GM10266 (cell line): ENCODE measurements around the gene ZNF148.

Experiments
- DNase-seq: peaks from one replicate; pipeline ENCODE4 v3.0.0; 2012; ENCODE audit errors: extremely low spot score
- TF ChIP-seq, protein P1 (sequence below): IDR thresholded peaks from 2 replicates; pipeline ENCODE4 v1.5.1; 2012; ENCODE audit warnings: mild to moderate bottlenecking, low read depth; ENCODE audit not compliant: control insufficient read depth, insufficient read depth; ENCODE audit errors: missing control alignments

ZNF148 gene

GRCh38 chr3:125332504-125332903 is 42.6 kb downstream of the ZNF148 start:
- DNase-seq, result no peak
- TF ChIP-seq, protein P1, sequence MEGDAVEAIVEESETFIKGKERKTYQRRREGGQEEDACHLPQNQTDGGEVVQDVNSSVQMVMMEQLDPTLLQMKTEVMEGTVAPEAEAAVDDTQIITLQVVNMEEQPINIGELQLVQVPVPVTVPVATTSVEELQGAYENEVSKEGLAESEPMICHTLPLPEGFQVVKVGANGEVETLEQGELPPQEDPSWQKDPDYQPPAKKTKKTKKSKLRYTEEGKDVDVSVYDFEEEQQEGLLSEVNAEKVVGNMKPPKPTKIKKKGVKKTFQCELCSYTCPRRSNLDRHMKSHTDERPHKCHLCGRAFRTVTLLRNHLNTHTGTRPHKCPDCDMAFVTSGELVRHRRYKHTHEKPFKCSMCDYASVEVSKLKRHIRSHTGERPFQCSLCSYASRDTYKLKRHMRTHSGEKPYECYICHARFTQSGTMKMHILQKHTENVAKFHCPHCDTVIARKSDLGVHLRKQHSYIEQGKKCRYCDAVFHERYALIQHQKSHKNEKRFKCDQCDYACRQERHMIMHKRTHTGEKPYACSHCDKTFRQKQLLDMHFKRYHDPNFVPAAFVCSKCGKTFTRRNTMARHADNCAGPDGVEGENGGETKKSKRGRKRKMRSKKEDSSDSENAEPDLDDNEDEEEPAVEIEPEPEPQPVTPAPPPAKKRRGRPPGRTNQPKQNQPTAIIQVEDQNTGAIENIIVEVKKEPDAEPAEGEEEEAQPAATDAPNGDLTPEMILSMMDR, result no peak

GRCh38 chr3:125331243-125331642 is 43.9 kb downstream of the ZNF148 start:
- DNase-seq, result no peak
- TF ChIP-seq, protein P1, result no peak

DNA sequence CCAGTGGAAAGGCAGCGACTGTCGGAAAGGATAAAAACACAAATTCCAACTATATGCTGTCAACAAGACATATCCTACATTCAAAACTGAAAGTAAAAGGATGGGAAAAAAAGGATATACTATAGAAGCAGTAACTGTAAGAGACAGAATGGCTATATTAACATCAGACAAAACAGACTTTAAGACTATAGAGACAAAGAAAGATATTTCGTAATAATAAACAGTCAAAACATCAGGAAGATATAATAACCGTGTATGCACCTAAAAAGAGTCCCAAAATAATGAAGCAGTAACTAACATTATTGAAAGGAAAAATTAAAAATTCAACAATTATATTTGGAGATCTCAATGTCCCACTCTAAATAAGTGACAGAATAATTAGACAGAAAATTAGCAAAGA is 48.2 kb downstream of the ZNF148 start:
- DNase-seq, result no peak
- TF ChIP-seq, protein P1, result no peak

DNA sequence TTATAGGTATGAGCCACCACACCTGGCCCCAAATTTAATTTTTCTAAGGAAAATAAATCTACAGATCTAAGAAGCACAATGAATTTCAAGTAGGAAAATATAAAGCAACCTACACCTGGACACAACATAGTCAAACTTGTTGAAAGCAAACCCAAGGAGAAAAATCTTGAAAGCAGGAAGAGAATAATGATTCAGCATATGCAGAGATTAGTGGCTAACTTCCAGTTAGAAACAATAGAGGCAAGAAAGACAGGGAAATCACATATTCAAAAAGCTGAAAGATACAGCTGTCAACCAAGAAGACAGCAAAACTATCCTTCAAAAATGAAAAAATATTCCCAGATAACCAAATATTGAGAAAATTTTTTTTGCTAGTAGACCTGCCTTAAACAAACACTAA is 49.4 kb downstream of the ZNF148 start:
- TF ChIP-seq, protein P1, result no peak
- no peak for DNase-seq

DNA sequence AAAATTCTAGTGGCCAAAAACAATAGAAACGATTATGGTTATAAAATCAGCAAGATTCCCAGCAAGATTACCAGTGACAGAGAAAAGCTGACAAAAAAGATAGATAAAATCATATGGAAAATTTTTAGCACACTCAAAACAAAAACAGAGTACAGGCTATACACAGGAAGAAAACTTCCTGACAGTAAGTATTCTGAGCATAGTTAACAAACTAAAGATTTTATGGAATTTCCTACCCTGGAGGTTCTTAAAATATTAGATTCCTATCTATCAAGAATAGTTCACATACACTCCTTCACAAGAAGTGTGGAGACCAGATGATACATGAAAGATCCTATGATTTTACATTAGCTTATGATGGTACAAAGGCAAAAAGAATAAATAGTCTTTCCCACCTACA is 50.8 kb downstream of the ZNF148 start:
- TF ChIP-seq, protein P1, result no peak
- no peak for DNase-seq

GRCh38 chr3:125322917-125323316 is 52.2 kb downstream of the ZNF148 start:
- TF ChIP-seq, protein P1, result no peak
- no peak for DNase-seq

GRCh38 chr3:125322166-125322565 is 53.0 kb downstream of the ZNF148 start:
- TF ChIP-seq, protein P1, result no peak
- DNase-seq, result no peak
